ENCODE data around the gene DGKZ.

- TF ChIP-seq ZNF274 (IDR thresholded peaks at IDR 0.05; ENCODE audit: low read depth, low read length) (no peak), YY1 (IDR thresholded peaks at IDR 0.05; ENCODE audit: insufficient read depth, insufficient read length) (no peak), SUZ12 (IDR thresholded peaks at IDR 0.05; ENCODE audit: extremely low read depth, insufficient read depth, insufficient read length) (no peak)
Measured at GRCh38 chr11:46304605-46305179, 42.6 kb upstream of the DGKZ start.

Measured in NT2/D1 (cell line).